Lung (tissue), 12 donors: Measurements from ENCODE around the gene CAMK2G. TPM values are rescaled to one million over a fixed set of nuclear protein-coding genes. Genes with fewer than 3 reads are reported as not detected.

Experiments used
- ATAC-seq: fragments of 200-7000 bp; cut with Tn5 transposase; one replicate; pipeline ENCODE4 v1.9.1; 2020; ENCODE audit warnings: moderate number of reproducible peaks; ENCODE audit not compliant: insufficient read depth, low FRiP score
- DNase-seq, 3 donors: peaks; one replicate each; pipeline ENCODE4 v3.0.0-alpha.2; 2013 to 2017
- H3K27ac ChIP-seq, 2 donors: one replicate each; pipeline ENCODE4 v1.5.1; 2013; ENCODE audit warnings: mild to moderate bottlenecking in 2 of 2, moderate library complexity in 2 of 2, control low read depth in 1 of 2, inconsistent platforms in 1 of 2, low read depth in 1 of 2, low read length in 1 of 2
- H3K27me3 ChIP-seq, 3 donors: one replicate each; pipeline ENCODE4 v1.5.1; 2013; ENCODE audit warnings: low read length in 2 of 3; ENCODE audit not compliant: control insufficient read depth in 3 of 3, insufficient read depth in 3 of 3
- H3K36me3 ChIP-seq, 4 donors: one replicate each; pipeline ENCODE4 v1.5.1; 2013; ENCODE audit warnings: low read length in 4 of 4, mild to moderate bottlenecking in 1 of 4, moderate library complexity in 1 of 4; ENCODE audit not compliant: control insufficient read depth in 4 of 4, insufficient read depth in 4 of 4
- H3K4me1 ChIP-seq, 5 donors: one replicate each; pipeline ENCODE4 v1.5.1; 2013; ENCODE audit warnings: low read length in 5 of 5, mild to moderate bottlenecking in 2 of 5, moderate library complexity in 1 of 5; ENCODE audit not compliant: control insufficient read depth in 5 of 5, insufficient read depth in 5 of 5
- H3K4me3 ChIP-seq: one replicate; pipeline ENCODE4 v1.5.1; 2013; ENCODE audit warnings: mild to moderate bottlenecking, control low read depth, moderate library complexity
- H3K9ac ChIP-seq, 2 donors: one replicate each; pipeline ENCODE4 v1.5.1; 2013; ENCODE audit warnings: low read length in 2 of 2, control low read depth in 1 of 2; ENCODE audit not compliant: insufficient read depth in 1 of 2
- H3K9me3 ChIP-seq, 4 donors: one replicate each; pipeline ENCODE4 v1.5.1; 2013; ENCODE audit warnings: low read length in 3 of 4, mild to moderate bottlenecking in 1 of 4, moderate library complexity in 1 of 4; ENCODE audit not compliant: control insufficient read depth in 4 of 4, insufficient read depth in 3 of 4
- WGBS, 2 donors: extraction: QIAGEN DNeasy Blood & Tissue Kit; methylation state at CpG; one replicate each; pipeline ENCODE4 v1.1.7; 2013; 5-methylcytosine and 5-hydroxymethylcytosine counted together
- polyA plus RNA-seq, 2 donors: library from polyadenylated mRNA; stranded (reverse); fragments of 200-250 nt; gene quantifications; one replicate each; pipeline ENCODE4 v1.2.1, GENCODE V29; 2013
- total RNA-seq, 2 donors: library from RNA; depleted of rRNA in 1 of 2; stranded (reverse); fragments of >200 nt in 1 of 2; gene quantifications; one replicate each; pipeline ENCODE4 v1.2.1, GENCODE V29; 2014 to 2021
- TF ChIP-seq, protein P1 (sequence below): IDR thresholded peaks from 2 replicates; pipeline ENCODE4 v1.5.1; 2012; ENCODE audit warnings: mild to moderate bottlenecking; ENCODE audit errors: control extremely low read depth, extremely low read depth
- donor health status: control.
- donor health status: control.
- donor health status: Bipolar disorder and iron deficiency.
- donor health status: healthy.
- donor health status: DM: yes; HTN: yes; CAD: no.

CAMK2G gene
- total and polyA plus RNA-seq, 4 donors, result 15.8 to 41.1 (median 29.0) TPM

DNA sequence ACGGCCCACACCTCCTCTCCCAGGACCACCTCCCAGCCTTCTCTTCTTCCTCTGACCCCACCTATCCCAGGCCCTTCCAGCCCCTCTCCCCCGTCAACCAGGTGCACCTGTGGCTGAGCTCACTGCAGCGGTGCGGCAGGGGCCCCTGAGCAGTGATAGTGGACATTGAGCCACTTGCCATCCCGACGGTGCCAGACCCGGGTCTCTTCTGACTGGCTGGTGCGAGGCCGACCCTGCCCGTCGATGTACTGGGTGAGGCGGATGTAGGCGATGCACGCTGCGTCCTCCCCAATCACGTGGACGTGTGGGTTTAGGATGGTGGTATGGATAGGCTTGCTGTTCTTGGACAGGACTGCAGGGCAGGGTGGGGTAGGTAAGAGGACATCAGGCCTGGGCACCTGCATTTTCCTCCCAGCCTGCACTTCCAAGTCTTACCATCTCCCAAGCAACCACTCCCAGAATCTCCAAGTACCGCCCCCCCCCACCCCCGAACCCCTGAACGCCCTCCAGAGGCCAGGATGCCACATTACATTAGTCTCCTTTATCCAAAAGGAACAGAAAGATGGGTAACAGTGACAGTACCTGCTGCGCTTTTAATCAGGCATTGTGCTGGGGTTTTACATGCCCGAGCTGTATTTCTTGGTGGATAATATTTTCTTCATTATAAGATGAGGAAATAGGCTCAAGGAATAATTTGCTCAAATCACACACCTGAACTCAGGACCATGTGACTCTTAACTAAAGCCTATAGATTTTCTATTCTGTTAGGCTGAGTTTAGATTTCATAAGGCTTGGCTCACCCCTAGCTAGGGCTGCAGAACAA, 59.2 kb downstream of the CAMK2G start:
- Histone ChIP-seq H3K9me3 (no peaks in the 10 kb centered on the region), H3K27ac (no peak overlapping the region)

DNA sequence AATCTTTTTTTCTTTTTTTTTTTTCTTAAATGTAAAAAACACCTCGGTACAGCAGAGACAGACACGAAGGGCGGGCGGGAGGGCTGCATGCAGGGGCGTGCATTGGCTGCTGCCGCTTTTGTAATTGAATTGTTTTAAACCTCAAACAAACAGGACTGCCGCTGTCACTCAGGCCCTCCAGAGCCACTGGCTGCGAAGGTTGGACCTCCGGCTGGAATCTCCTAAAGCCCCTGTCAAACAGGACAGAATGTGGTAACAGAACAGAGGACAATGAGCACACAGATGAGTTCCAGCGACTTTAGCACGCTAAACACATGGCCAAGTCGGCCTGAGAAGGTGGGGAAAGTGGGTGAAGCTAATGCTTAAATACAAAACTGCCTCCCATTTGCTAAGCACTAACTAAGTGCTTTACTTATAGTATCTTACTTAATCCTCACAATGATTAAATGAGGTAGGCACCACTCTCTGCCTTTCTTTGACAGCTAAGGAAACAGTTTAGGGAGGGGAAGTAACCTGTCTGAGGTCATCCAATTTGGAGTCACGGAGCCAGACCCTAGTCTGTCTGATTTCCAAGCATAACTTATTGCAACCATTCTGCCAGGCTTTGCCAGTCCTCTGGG, 60.0 kb downstream of the CAMK2G start:
- Histone ChIP-seq H3K27me3 (no peaks in the 10 kb centered on the region), H3K4me1 (peaks cover 0 to 4% (median 0%) of the 10 kb centered on the region in 5 donors), H3K36me3 (peaks cover 0 to 27% (median 1%) of the 10 kb centered on the region in 4 donors), H3K4me3 (no peak overlapping the region), H3K9me3 (no peaks in the 10 kb centered on the region), H3K27ac (no peak overlapping the region), H3K9ac (no peak overlapping the region)
- TF ChIP-seq, protein P1, sequence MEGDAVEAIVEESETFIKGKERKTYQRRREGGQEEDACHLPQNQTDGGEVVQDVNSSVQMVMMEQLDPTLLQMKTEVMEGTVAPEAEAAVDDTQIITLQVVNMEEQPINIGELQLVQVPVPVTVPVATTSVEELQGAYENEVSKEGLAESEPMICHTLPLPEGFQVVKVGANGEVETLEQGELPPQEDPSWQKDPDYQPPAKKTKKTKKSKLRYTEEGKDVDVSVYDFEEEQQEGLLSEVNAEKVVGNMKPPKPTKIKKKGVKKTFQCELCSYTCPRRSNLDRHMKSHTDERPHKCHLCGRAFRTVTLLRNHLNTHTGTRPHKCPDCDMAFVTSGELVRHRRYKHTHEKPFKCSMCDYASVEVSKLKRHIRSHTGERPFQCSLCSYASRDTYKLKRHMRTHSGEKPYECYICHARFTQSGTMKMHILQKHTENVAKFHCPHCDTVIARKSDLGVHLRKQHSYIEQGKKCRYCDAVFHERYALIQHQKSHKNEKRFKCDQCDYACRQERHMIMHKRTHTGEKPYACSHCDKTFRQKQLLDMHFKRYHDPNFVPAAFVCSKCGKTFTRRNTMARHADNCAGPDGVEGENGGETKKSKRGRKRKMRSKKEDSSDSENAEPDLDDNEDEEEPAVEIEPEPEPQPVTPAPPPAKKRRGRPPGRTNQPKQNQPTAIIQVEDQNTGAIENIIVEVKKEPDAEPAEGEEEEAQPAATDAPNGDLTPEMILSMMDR, result no peak
- DNase-seq, result no peak
- 88 to 92% methylated on average over 13 of the region's 13 CpGs for WGBS, 2 donors
- ATAC-seq, result no peak

More for the DNA sequence above, 59.2 kb downstream of the CAMK2G start:
- TF ChIP-seq, protein P1, result no peak
- H3K36me3 ChIP-seq, result peaks cover 0 to 27% (median 1%) of the 10 kb centered on the region in 4 donors
- no peak overlapping the region for H3K4me3 ChIP-seq
- H3K4me1 ChIP-seq, result peaks cover 0 to 8% (median 0%) of the 10 kb centered on the region in 5 donors
- no peak overlapping the region for H3K9ac ChIP-seq
- no peaks in the 10 kb centered on the region for H3K27me3 ChIP-seq
- 85 to 91% methylated on average over 22 of the region's 22 CpGs for WGBS, 2 donors
- ATAC-seq (no peak), DNase-seq (no peak)

DNA sequence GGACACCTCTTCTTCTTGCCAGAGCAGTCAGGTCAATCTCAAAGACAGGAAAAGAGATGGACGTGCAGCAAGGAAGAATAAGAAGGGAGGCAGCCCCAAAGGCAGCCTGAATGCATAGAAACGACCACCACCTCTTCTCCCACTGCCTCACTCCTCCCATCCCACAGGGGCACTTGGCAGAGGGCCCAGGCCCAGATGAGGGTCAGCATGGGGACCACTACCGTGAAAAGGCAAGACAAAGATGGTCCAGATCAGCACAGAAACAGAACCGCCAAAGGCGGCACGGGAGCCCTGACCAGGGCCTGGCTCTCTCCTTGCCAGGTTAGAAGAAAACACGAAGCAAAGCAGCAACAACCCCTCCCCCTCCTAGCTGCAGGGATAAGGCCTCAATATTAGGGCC, 61.0 kb downstream of the CAMK2G start:
- H3K4me1 ChIP-seq, result peaks cover 0 to 4% (median 0%) of the 10 kb centered on the region in 5 donors
- no peak overlapping the region for H3K4me3 ChIP-seq
- 87% methylated on average over 7 of the region's 7 CpGs for WGBS, 2 donors
- TF ChIP-seq, protein P1, result no peak
- no peaks in the 10 kb centered on the region for H3K9me3 ChIP-seq
- DNase-seq (no peak), ATAC-seq (no peak)
- H3K36me3 ChIP-seq, result peaks cover 0 to 27% (median 3%) of the 10 kb centered on the region in 4 donors
- H3K27me3 ChIP-seq, result no peaks in the 10 kb centered on the region
- no peak overlapping the region for H3K9ac ChIP-seq
- no peak overlapping the region for H3K27ac ChIP-seq
